NB4 (cell line): Measurements from ENCODE around the gene NAALADL2.

Source experiments
- POLR2A ChIP-seq: IDR thresholded peaks from 2 replicates; pipeline ENCODE4 v1.6.1; 2011; ENCODE audit warnings: mild to moderate bottlenecking; ENCODE audit not compliant: insufficient read length; ENCODE audit errors: extremely low read depth
- TF ChIP-seq, protein P1 (sequence below): IDR thresholded peaks from one replicate; pipeline ENCODE4 v1.5.1; 2012; ENCODE audit warnings: low read depth, low read length

DNA sequence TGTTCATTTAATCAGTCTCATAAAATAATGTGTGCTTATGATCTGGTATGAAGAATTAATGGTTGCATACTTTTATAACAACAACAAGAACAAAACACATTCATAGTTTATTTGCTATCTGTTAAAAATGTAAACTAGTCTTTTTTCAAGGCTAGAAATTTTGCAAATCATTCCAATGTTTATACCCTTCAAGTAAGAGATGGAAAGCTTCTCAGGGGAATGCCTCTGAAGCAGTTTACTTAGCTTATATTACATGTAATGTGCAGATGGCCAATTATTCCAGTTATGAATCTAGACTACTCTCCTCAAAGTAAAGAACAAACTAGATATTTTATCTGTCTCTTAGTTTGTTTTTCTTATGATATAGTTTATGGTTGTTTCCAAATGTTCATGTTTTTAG is 575.4 kb downstream of the NAALADL2 start:
- TF ChIP-seq, protein P1, sequence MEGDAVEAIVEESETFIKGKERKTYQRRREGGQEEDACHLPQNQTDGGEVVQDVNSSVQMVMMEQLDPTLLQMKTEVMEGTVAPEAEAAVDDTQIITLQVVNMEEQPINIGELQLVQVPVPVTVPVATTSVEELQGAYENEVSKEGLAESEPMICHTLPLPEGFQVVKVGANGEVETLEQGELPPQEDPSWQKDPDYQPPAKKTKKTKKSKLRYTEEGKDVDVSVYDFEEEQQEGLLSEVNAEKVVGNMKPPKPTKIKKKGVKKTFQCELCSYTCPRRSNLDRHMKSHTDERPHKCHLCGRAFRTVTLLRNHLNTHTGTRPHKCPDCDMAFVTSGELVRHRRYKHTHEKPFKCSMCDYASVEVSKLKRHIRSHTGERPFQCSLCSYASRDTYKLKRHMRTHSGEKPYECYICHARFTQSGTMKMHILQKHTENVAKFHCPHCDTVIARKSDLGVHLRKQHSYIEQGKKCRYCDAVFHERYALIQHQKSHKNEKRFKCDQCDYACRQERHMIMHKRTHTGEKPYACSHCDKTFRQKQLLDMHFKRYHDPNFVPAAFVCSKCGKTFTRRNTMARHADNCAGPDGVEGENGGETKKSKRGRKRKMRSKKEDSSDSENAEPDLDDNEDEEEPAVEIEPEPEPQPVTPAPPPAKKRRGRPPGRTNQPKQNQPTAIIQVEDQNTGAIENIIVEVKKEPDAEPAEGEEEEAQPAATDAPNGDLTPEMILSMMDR, result no peak
- no peak for TF ChIP-seq POLR2A
